ENCODE results near the gene ATP6AP2. TPM values are rescaled to one million over a fixed set of nuclear protein-coding genes. Genes with fewer than 3 reads are reported as not detected.

ATP6AP2 gene
- total and polyA plus RNA-seq, 2 of the 8 experiments (the other 6 are each of a cell fraction or from before 2014, with no cell fraction given) = 66.0 to 86.2 TPM

GRCh38 chrX:40570346-40571093, 10.2 kb upstream of the ATP6AP2 start:
- CTCF ChIA-PET (ENCODE audit: partially characterized antibody) = interaction anchor here (1.0 to 1.5 kb wide), 2 partner anchors 10 to 26 kb away, joined by 3 to 4 read pairs; partner anchors contain the start of gene ATP6AP2
- DNase-seq (ENCODE audit: low read depth in 1 of 2, low spot score in 2 of 2) (no peak), FAIRE-seq (no peak)
- Histone ChIP-seq H3K56ac (replicated peaks; ENCODE audit: insufficient read length, low read depth, low read length) (no peak overlapping the region), H2BK20ac (ENCODE audit: low read length) (no peak overlapping the region), H3K79me1 (ENCODE audit: low read depth, low read length) (no peaks in the 10 kb centered on the region), H3K23me2 (ENCODE audit: low read depth, low read length) (no peaks in the 10 kb centered on the region), H4K20me1 (replicated peaks in 1 of 2; ENCODE audit: control insufficient read depth in 1 of 2, insufficient read depth in 2 of 2, low read length in 2 of 2) (no peaks in the 10 kb centered on the region), H3K4ac (replicated peaks; ENCODE audit: insufficient read length, low read depth, low read length) (no peak overlapping the region), H4K8ac (ENCODE audit: extremely low read depth, insufficient read depth, low read length) (no peak overlapping the region), H2BK5ac (ENCODE audit: low read depth, low read length) (no peak overlapping the region), H3K18ac (ENCODE audit: extremely low read depth, low read length) (no peak overlapping the region; the same call in 1 of the 2 replicates), H3K9ac (replicated peaks in 1 of 4; ENCODE audit: extremely low read depth in 1 of 4, low read depth in 3 of 4, low read length in 3 of 4) (no peak overlapping the region), H2BK15ac (ENCODE audit: low read length) (no peak overlapping the region), H4K5ac (ENCODE audit: insufficient read length, low read depth, low read length) (no peak overlapping the region), H2AK5ac (ENCODE audit: low read depth, low read length) (no peak overlapping the region), H3K4me1 (replicated peaks in 1 of 4; ENCODE audit: control insufficient read depth in 3 of 4, insufficient read depth in 4 of 4, low read length in 3 of 4) (no peaks in the 10 kb centered on the region), H2BK120ac (replicated peaks; ENCODE audit: low read depth, low read length) (no peak overlapping the region), H3K27me3 (replicated peaks in 1 of 4; ENCODE audit: control insufficient read depth in 3 of 4, extremely low read depth in 1 of 4, insufficient read depth in 3 of 4, low read length in 3 of 4) (no peaks in the 10 kb centered on the region), H2AFZ (ENCODE audit: low read length) (no peak overlapping the region), H4K91ac (replicated peaks; ENCODE audit: insufficient read length, low read length) (no peak overlapping the region), H3K4me3 (ENCODE audit: extremely low read depth in 1 of 4, insufficient read depth in 2 of 4, low read depth in 3 of 4, low read length in 4 of 4) (no peak overlapping the region), H2BK12ac (ENCODE audit: low read depth, low read length) (no peak overlapping the region), H3K36me3 (ENCODE audit: control insufficient read depth in 2 of 4, insufficient read depth in 4 of 4, low read length in 3 of 4) (no peaks in the 10 kb centered on the region), H3K4me2 (ENCODE audit: insufficient read depth in 1 of 2, low read depth in 2 of 2, low read length in 2 of 2) (no peak overlapping the region), H3K23ac (ENCODE audit: insufficient read length) (no peak overlapping the region), H3K79me2 (ENCODE audit: control insufficient read depth in 1 of 2, insufficient read depth in 2 of 2, low read length in 2 of 2) (no peaks in the 10 kb centered on the region), H3K27ac (ENCODE audit: low read depth, low read length) (no peak overlapping the region), H3K9me3 (ENCODE audit: insufficient read depth in 2 of 2, low read depth in 1 of 2, low read length in 1 of 2) (no peaks in the 10 kb centered on the region), H3K14ac (ENCODE audit: insufficient read length) (no peak overlapping the region)
- TF ChIP-seq TEAD4 (IDR thresholded peaks at IDR 0.05; ENCODE audit: low read depth, low read length) = no peak
- POLR2A ChIA-PET (ENCODE audit: partially characterized antibody) = no interaction called here
- 86% methylated on average over 5 of the region's 10 CpGs; no CpG with 5 or more reads in 1 of the 2 experiments for WGBS, 2 experiments (ENCODE audit: extremely low coverage in 1 of 2, insufficient coverage in 1 of 2, insufficient read length in 1 of 2, insufficient replicate concordance in 2 of 2, low coverage in 1 of 2, low lambda C conversion rate in 2 of 2, missing lambda C conversion rate in 1 of 2)
